Activated CD8-positive, alpha-beta T cell treated with anti-CD3 and anti-CD28 coated beads, Interleukin-2, amount 10 ng/mL, durations not matched to agents 7 days and 5 days (primary cell): Measurements from ENCODE around the gene RIOK2. TPM values are rescaled to one million over a fixed set of nuclear protein-coding genes. Genes with fewer than 3 reads are reported as not detected.
"Not testable (repeated sequence)": the region's sequence is repeated elsewhere in the genome, so short reads cannot be mapped to it uniquely, and the experiment has no call there.

ENCODE experiments used
- ATAC-seq: fragments of 150-1000 bp; cut with Tn5 transposase; one replicate; pipeline ENCODE4 v1.10.0; 2021; ENCODE audit warnings: moderate library complexity
- CTCF ChIA-PET: fragments of 350-600 bp; sonication (Branson Sonifier 250); formaldehyde crosslinking; loops from one replicate; lab custom pipeline; 2021; ENCODE audit warnings: antibody characterized with exemption; lab: Charles Lee
- POLR2A ChIA-PET: fragments of 350-600 bp; sonication (Branson Sonifier 250); formaldehyde crosslinking; loops from one replicate; lab custom pipeline; 2021; ENCODE audit warnings: antibody characterized with exemption; lab: Charles Lee
- DNase-seq: peaks from one replicate; pipeline ENCODE4 v3.0.0-alpha.2; 2020
- H3K27ac Mint-ChIP-seq: one replicate; pipeline ENCODE4 v1.8.0; 2021; ENCODE audit warnings: mild to moderate bottlenecking, mixed read lengths
- H3K27me3 Mint-ChIP-seq: one replicate; pipeline ENCODE4 v1.8.0; 2021; ENCODE audit warnings: low read depth, mixed read lengths
- H3K36me3 Mint-ChIP-seq: one replicate; pipeline ENCODE4 v1.8.0; 2021; ENCODE audit warnings: low read depth, mixed read lengths
- H3K4me1 Mint-ChIP-seq: one replicate; pipeline ENCODE4 v1.8.0; 2021; ENCODE audit warnings: low read depth, mixed read lengths
- H3K4me3 Mint-ChIP-seq: one replicate; pipeline ENCODE4 v1.8.0; 2021; ENCODE audit warnings: mild to moderate bottlenecking, mixed read lengths
- H3K9me3 Mint-ChIP-seq: one replicate; pipeline ENCODE4 v1.8.0; 2022; ENCODE audit warnings: mixed read lengths; ENCODE audit not compliant: insufficient read depth
- total RNA-seq, 2 experiments: library from RNA; stranded (reverse); gene quantifications; one replicate each; pipeline ENCODE4 v1.2.3, GENCODE V29; 2021

RIOK2 gene
- total RNA-seq, 2 experiments from 2014 or later, result 26.3 to 29.1 TPM

DNA sequence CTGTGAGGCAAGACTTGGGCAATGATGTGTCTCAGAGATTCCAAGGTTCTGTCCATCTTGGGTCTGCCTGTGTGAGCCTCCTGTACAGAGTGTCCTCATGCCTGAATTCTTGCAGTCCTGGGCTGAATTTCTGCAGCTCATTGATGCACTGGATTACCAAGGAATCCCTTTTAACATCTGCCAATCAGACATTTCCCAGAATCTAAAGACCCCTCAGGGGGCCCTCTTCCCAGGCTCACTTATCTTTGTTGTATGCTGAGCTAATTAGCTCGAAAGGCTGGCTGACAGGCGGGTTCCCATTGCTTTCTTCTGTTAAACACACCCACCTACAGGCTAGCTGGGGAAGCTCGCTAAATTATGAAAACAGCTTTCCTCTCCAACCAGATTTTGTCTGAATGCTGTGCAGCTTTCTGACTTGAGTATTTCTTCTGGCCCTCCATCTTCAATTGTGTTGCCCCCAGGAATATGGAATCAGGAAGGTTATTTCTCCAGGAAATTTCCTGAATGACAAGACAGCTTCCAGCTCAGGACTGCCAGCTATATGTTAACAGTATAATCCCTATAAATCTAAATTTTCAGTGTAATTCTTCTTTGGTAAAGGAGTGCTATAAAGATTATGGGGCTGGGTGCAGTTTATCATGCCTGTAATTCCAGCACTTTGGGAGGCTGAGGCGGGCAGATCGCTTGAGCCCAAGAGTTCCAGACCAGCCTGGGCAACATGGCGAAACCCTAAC is 40.4 kb downstream of the RIOK2 start, which contains the start of gene LIX1:
Gene LIX1, minus strand, starts transcription at position 91 of the 734 bp plus-strand sequence. Its CDS starts 35 bp downstream, at position 56.
- no peaks in the 10 kb centered on the region for H3K9me3 Mint-ChIP-seq
- no peaks in the 10 kb centered on the region for H3K4me1 Mint-ChIP-seq
- ChIA-PET CTCF (interaction anchor here (0.8 to 10.3 kb wide), 59 partner anchors 9 to 525 kb away, joined by 3 to 86 read pairs (median 4); partner anchors contain the start of genes ERAP2 and LNPEP), POLR2A (no interaction called here)
- no peak within 1 kb of the TSS for H3K4me3 Mint-ChIP-seq
- peak; percentile 59 for DNase-seq
- H3K27ac Mint-ChIP-seq, result no peak within 1 kb of the TSS
- peak; percentile 78 for ATAC-seq
- peaks cover 13% of the 10 kb centered on the region for H3K27me3 Mint-ChIP-seq
- H3K36me3 Mint-ChIP-seq, result no peaks in the 10 kb centered on the region

GRCh38 chr5:97141539-97141938 is 41.5 kb downstream of the RIOK2 start:
- H3K27ac Mint-ChIP-seq, result no peak overlapping the region
- no peaks in the 10 kb centered on the region for H3K4me1 Mint-ChIP-seq
- CTCF ChIA-PET, result interaction anchor here (0.6 to 10.3 kb wide), 24 partner anchors 8 to 527 kb away, joined by 3 to 86 read pairs (median 6); partner anchors contain the start of gene ERAP2
- peaks cover 15% of the 10 kb centered on the region for H3K27me3 Mint-ChIP-seq
- no peak overlapping the region for H3K4me3 Mint-ChIP-seq
- no peaks in the 10 kb centered on the region for H3K36me3 Mint-ChIP-seq
- DNase-seq (no peak), ATAC-seq (no peak)
- H3K9me3 Mint-ChIP-seq, result no peaks in the 10 kb centered on the region
- POLR2A ChIA-PET, result no interaction called here

DNA sequence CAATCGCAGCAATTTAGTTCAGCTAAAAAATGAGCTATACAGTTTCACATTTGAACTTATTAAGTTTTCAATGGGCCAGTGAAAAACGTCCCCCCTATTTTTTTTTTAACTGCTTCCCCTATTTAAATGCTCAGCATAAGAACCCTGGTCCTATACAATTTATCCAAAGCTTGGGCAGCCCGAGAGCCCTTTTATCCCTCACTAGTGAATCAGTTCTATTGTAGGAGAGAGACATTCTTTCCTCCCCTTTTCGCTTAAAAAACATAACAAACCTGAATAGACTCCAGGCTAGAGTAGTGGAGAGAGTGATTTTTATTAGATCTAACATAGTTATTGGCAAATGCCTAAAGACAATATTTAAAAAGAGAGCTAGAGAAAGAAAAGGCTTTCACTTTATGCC is 42.0 kb downstream of the RIOK2 start:
- ChIA-PET POLR2A (no interaction called here), CTCF (interaction anchor here (0.9 to 10.3 kb wide), 13 partner anchors 11 to 527 kb away, joined by 3 to 86 read pairs (median 9); no protein-coding TSS in a partner anchor)
- Mint-ChIP-seq H3K9me3 (no peaks in the 10 kb centered on the region), H3K27ac (no peak overlapping the region), H3K27me3 (peaks cover 15% of the 10 kb centered on the region), H3K4me3 (no peak overlapping the region), H3K36me3 (no peaks in the 10 kb centered on the region), H3K4me1 (no peaks in the 10 kb centered on the region)
- DNase-seq (no peak), ATAC-seq (no peak)

GRCh38 chr5:97140250-97140649 is 42.8 kb downstream of the RIOK2 start:
- H3K4me1 Mint-ChIP-seq, ATAC-seq, POLR2A ChIA-PET, H3K9me3 Mint-ChIP-seq, H3K27ac Mint-ChIP-seq, H3K36me3 Mint-ChIP-seq, H3K4me3 Mint-ChIP-seq, DNase-seq: not testable (repeated sequence)
- CTCF ChIA-PET, result interaction anchor here (0.9 to 10.3 kb wide), 10 partner anchors 9 to 526 kb away, joined by 3 to 86 read pairs (median 6); no protein-coding TSS in a partner anchor
- H3K27me3 Mint-ChIP-seq, result peaks cover 18% of the 10 kb centered on the region

- CTCF ChIA-PET, result interaction anchor here (7.2 kb wide), 1 partner anchor 26 kb away, joined by 62 read pairs; no protein-coding TSS in a partner anchor
- H3K4me1 Mint-ChIP-seq, result peaks cover 6% of the 10 kb centered on the region
- H3K9me3 Mint-ChIP-seq, result no peaks in the 10 kb centered on the region
- no peak overlapping the region for H3K27ac Mint-ChIP-seq
- H3K27me3 Mint-ChIP-seq, result peaks cover 18% of the 10 kb centered on the region
- no peaks in the 10 kb centered on the region for H3K36me3 Mint-ChIP-seq
- no peak overlapping the region for H3K4me3 Mint-ChIP-seq
- DNase-seq, result no peak
- POLR2A ChIA-PET, result no interaction called here
- ATAC-seq, result no peak
Observed at GRCh38 chr5:97136475-97136874, 46.6 kb downstream of the RIOK2 start.

DNA sequence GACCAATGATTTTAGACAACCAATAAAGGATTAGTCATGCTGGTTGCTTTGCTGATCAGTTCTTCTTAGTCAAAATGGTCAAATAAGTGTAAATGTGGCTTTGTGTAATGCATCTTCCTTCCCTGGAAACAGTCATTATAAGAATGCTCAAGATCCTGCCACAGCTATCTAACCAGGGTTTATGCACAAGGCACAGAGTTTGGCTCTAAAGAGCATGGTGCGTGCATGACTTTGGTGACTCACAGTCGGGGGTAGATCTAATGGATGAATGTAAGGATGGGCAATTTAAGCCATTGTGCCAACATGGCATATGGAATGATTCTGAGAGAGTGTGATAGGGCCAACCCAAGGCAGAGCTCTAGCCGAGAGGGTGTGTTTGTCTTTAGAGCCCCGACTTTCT is 47.2 kb downstream of the RIOK2 start:
- CTCF ChIA-PET, result interaction anchor here (1.2 kb wide), 1 partner anchor 26 kb away, joined by 4 read pairs; no protein-coding TSS in a partner anchor
- no peak for ATAC-seq

DNA sequence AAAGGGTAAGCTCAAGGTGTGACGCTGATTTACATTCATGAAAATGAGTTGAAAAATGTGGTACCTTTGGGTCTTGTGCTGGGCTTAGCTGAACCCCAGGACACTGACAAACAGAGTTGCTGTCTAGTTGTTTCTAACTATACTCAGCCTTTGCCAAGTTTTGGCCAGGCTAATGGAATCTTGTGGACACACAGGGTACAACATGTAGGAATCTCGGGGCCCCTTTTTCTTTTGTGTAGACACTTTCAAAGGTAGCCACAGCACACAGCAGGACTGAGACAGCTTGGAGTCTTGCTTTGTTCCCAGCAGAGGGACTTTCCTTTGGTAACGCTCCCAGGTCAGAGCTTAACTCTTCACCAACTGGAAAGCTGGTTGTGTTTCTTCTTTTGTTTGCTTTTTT is 48.4 kb downstream of the RIOK2 start:
- Mint-ChIP-seq H3K4me1 (peaks cover 6% of the 10 kb centered on the region), H3K36me3 (no peaks in the 10 kb centered on the region), H3K27me3 (peaks cover 12% of the 10 kb centered on the region), H3K9me3 (no peaks in the 10 kb centered on the region), H3K4me3 (no peak overlapping the region), H3K27ac (no peak overlapping the region)
- POLR2A ChIA-PET, result no interaction called here
- CTCF ChIA-PET, result interaction anchor here (1.2 to 1.6 kb wide), 3 partner anchors 8 to 137 kb away, joined by 4 to 8 read pairs (median 4); partner anchors contain the start of gene LIX1
- DNase-seq, result no peak
- ATAC-seq, result no peak

More for the DNA sequence above, 47.2 kb downstream of the RIOK2 start:
- Mint-ChIP-seq H3K27me3 (peaks cover 14% of the 10 kb centered on the region), H3K27ac (no peak overlapping the region), H3K36me3 (no peaks in the 10 kb centered on the region), H3K4me3 (no peak overlapping the region), H3K4me1 (peaks cover 6% of the 10 kb centered on the region), H3K9me3 (no peaks in the 10 kb centered on the region)
- POLR2A ChIA-PET, result no interaction called here
- no peak for DNase-seq

- no peak overlapping the region for H3K27ac Mint-ChIP-seq
Observed at GRCh38 chr5:97133101-97133500, 49.9 kb downstream of the RIOK2 start.

GRCh38 chr5:97131921-97132320 is 51.1 kb downstream of the RIOK2 start:
- ATAC-seq (no peak), DNase-seq (no peak)
- Mint-ChIP-seq H3K27me3 (peaks cover 17% of the 10 kb centered on the region), H3K36me3 (no peaks in the 10 kb centered on the region), H3K9me3 (no peaks in the 10 kb centered on the region), H3K4me3 (no peak overlapping the region), H3K27ac (no peak overlapping the region), H3K4me1 (peaks cover 8% of the 10 kb centered on the region)
- POLR2A ChIA-PET, result no interaction called here
- CTCF ChIA-PET, result interaction anchor here (0.7 to 1.0 kb wide), 2 partner anchors 11 to 30 kb away, joined by 3 read pairs; partner anchors contain the start of gene LIX1

More at GRCh38 chr5:97133101-97133500, 49.9 kb downstream of the RIOK2 start:
- no peak for DNase-seq
- no peak for ATAC-seq
- Mint-ChIP-seq H3K4me3 (no peak overlapping the region), H3K4me1 (peaks cover 6% of the 10 kb centered on the region), H3K36me3 (no peaks in the 10 kb centered on the region), H3K9me3 (no peaks in the 10 kb centered on the region), H3K27me3 (peaks cover 14% of the 10 kb centered on the region)
- POLR2A ChIA-PET, result no interaction called here
- CTCF ChIA-PET, result interaction anchor here (1.6 kb wide), 1 partner anchor 9 kb away, joined by 8 read pairs; the partner anchor contains the start of gene LIX1

DNA sequence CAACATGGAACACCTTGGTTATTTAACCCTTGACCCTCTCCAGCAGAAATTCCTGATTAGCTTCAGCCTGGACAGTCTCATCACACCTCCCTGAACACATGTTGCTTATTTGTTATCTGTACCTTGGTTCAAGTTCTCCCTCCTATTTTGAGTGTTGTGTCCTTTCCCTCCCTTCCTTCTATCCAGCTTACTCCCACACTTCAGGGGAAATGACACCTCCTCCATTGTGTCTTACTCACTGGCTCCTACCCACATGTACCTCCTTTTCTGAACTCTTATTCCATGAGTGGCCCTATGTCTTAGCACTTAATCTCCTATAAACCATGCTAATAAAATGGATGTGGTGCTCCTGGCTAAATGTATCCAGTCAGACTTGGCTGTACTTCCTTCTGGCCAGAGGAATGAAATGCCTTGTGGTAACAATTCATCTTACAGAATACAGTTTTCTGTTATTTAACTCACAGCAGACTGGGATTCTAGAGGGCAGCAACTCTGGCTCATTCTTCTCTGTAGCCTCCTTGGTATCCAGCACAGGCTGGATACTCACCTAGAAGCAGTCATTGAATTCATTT is 51.8 kb downstream of the RIOK2 start:
- Mint-ChIP-seq H3K36me3 (no peaks in the 10 kb centered on the region), H3K9me3 (no peaks in the 10 kb centered on the region), H3K4me3 (no peak overlapping the region), H3K27ac (no peak overlapping the region), H3K27me3 (peaks cover 18% of the 10 kb centered on the region), H3K4me1 (peaks cover 8% of the 10 kb centered on the region)
- ATAC-seq (no peak), DNase-seq (no peak)
- ChIA-PET POLR2A (no interaction called here), CTCF (interaction anchor here (1.5 kb wide), 1 partner anchor 11 kb away, joined by 3 read pairs; the partner anchor contains the start of gene LIX1)

- CTCF ChIA-PET, result interaction anchor here (0.8 to 3.1 kb wide), 8 partner anchors 12 to 342 kb away, joined by 3 to 16 read pairs (median 3); partner anchors contain the start of gene LIX1
- DNase-seq (no peak), ATAC-seq (no peak)
- POLR2A ChIA-PET, result no interaction called here
- H3K27ac Mint-ChIP-seq, result no peak overlapping the region
- H3K4me1 Mint-ChIP-seq, result peaks cover 2% of the 10 kb centered on the region
- peaks cover 29% of the 10 kb centered on the region for H3K27me3 Mint-ChIP-seq
- H3K4me3 Mint-ChIP-seq, result no peak overlapping the region
- H3K9me3 Mint-ChIP-seq, result no peaks in the 10 kb centered on the region
- H3K36me3 Mint-ChIP-seq, result no peaks in the 10 kb centered on the region
Observed at GRCh38 chr5:97127727-97128126, 55.3 kb downstream of the RIOK2 start.
